Fibroblast of upper back skin (primary cell): ENCODE measurements around the gene APLP2.
"Not testable (repeated sequence)": the region's sequence is repeated elsewhere in the genome, so short reads cannot be mapped to it uniquely, and the experiment has no call there.

Experiments used
- DNase-seq: peaks from one replicate; pipeline ENCODE4 v3.0.0-alpha.2; 2013

APLP2 gene

DNA sequence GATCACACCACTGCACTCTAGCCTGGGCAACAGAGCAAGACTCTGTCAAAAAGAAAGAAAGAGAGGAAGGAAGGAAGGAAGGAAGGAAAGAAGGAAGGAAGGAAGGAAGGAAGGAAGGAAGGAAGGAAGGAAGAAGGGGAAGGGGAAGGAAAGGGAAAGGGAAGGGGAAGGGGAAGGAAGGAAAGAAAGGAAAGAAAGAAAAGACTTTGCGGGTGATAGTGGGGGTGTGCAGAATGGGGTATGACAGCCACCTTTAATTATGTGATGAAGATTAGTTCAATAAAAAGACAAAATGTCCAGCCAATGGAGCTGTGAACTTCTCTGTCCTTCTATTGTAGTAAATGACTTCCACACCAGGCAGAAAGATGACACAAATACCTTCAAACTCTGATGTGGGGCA lies 8.7 kb upstream of the APLP2 start:
- DNase-seq, result no peak

DNA sequence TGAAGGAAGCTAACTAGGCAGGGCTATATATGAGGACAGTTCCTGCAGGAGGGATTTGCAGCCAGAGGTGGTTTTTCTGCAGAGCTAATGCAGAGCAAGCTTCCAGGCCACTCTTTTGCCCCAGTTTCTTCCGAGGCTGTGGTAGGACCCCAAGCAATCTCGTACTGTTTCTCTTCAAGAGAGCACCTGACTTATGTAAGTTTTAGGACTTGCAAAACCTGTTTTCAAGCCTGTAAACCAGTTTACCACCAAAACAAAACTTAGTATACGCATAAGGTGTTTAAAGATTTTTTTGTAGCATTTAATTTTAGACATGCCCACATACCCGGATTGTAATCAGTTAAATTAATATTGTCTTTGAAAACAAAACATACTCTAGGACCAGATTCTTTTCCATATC lies 7.7 kb upstream of the APLP2 start:
- no peak for DNase-seq

DNA sequence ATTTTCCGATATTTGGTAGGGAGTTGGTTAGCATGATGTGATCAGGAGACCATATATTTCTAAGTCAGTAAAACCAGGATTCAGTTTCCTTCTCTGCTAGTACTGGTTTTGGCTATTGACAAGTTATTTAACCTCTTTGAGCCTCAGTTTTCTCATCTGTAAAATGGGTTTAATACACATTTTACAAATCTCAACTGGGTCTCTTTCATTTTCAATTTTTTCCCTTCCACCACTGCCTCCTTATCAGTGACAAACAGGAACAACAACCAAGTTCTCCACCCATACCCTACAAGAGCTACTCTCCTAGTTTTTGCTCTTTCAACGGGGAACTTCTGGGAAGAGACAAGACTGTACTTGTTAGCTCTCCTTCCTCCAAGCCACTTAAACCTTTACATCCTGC lies 6.2 kb upstream of the APLP2 start:
- no peak for DNase-seq

DNA sequence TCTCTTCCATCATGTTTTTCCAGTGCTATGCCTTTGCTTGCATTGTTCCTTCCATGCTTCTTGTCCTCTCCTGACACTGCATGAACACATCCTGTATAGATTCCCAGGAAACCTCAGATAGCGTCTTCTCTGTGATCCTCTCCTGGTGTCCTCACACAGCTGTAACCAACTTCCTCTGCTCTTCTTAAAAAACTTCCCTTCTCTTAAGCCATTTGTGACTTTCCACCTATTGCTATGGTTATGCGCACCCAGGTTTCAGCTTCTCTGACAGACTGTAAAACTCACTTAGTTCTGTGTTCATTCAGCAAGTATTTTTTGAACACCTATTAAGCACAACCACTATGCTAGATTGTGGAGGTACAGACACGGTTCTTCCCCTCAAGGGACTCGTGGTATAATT lies 5.1 kb upstream of the APLP2 start:
- DNase-seq, result no peak

DNA sequence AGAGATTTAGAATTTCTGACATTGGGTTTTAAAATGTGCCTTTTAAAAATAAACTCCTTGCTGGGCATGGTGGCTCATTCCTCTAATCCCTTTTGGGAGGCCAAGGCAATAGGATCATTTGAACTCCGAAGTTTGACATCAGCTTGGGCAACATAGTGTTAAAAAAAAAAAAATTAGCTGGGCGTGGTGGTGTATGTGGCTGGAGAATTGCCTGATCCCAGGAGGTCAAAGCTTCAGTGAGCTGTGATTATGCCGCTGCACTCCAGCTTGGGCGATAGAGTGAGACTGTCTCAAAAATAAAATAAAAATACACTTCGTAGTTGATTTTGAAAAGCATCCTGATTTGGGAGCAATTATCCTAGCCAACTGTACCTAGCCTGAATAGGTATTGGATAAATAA lies 3.4 kb upstream of the APLP2 start:
- no peak for DNase-seq

DNA sequence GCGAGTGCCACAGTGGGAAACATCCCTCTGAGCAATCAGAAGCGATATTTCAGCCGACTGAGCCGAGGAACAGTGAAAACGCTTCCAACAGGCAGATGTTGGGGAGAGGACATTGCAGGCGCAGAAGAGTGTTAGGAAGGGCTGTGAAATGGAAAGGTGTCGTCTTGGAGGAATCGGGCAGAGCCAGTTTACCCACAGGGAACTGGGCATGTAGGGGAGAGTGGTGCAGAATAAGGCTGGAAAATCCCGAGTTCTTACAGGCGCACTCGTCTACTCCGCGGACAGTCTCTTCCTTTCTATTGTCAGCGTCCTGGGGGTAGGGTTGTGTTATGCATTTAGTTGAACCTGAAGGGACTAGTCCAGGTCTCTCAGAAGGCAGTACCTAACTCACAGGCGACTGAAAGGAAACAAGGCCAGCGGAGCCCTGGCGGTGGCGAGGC lies 1.1 kb upstream of the APLP2 start:
- no peak for DNase-seq

DNA sequence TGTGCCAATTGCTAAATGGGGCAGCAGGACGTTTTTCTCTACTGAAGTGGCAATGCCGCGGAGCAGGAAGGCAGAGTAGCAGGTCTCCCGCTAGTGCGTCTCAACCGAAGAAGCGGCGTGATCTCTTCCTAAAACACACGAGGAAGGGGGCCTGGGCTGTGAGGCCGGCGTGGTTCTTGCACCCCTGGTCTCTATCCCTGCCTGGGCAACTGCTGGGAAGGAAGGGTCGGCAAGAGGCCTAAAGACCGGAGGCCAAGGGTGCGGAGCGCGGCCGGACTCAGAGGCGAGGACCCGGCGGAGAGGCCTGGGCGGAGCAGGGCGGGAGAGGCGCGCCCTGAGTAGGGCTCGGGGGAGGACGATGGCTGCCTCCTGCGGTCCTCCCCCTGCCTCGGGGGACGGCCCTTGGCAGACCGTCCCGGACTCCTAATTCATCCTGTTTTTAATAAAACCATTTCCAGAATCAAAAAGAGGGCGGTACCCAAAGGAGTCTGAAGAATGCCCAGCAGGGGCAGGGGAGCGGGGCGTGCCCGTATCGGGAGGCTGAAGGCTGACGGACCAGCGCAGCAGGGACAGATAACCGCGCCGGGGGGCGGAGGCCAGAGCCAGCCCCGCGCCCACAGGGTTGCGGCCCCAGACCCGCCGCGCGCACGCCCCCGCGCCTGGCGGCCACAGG lies 572 bp upstream of the APLP2 start:
- DNase-seq, result peak; percentile 91

DNA sequence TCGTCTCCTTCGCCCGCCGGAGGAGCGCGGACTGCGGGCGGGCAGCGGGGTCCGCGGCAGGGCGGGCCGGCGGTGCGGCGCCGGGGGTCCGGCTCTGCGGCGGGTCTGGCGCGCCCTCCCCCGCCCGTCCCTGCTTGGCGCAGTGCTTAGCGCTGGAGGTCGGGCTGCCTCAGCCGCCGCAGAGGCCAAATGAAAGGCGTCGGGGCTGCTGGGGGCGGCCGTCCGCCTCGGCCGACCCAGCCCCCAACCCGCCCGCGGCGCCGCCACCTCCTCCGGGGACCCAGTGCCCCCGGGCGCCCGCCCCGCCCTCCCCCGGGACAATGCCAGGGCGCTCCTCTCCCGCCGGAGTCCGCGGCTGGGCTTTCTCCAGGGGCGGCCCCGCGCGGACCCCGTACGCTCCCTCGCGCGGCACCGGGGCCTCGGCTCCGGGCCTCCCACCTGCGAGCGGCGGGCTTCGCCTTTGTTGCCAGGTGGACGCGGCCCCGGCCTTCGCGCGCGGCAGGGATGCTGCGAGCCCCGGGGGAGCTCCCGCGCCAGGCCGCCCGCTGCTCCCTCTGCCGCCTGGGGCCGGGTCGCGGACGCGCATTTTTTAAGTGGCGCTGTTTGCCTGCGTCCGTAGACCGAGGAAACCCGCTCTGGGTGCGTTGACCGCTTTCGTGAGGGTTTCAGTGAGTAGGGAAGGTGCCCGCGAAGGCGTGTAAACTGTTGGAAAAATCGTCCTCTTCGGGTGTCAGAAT lies 583 bp downstream of the APLP2 start:
- DNase-seq, result no peak

DNA sequence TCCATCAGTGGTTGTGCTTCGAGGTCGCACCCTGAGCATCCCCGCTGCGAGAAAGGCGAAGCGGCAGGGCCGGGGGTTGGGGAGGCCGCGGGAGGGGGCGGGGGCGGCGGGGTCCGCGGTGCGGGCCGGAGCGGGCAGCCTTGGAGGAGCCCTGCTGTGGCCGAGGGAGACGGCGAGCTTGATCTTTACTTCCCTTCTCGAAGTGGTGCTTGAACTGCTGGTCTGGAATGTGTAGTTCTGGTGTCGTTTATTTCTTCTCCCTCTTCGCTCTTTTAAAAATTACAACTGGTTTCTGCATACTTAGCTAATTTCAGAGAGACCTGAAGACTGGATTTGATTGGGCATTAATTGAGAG lies 1.1 kb downstream of the APLP2 start:
- DNase-seq, result no peak

DNA sequence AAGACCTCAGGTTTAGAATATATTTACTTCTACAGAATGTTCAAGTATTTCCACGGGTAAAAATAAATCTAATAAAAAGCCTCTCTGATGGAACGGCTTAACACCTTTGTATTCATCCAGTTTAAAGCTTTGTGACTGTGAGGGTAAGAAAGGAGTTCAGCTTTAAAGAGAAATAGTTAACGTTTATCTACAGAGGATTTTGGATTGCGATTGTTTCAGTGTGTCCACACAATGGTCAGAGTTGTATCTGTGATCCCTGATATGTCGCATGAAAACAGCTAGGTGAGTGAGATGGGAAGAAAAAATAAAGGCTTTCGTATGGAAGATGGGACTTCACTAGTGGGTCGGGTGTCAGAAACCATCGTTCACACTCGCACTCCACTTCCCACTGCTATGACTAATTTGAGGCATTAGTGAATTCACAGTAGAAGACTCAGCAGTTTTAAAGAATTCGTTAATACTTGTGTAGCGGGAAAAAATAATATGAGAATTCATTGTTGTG lies 1.6 kb downstream of the APLP2 start:
- DNase-seq, result no peak

DNA sequence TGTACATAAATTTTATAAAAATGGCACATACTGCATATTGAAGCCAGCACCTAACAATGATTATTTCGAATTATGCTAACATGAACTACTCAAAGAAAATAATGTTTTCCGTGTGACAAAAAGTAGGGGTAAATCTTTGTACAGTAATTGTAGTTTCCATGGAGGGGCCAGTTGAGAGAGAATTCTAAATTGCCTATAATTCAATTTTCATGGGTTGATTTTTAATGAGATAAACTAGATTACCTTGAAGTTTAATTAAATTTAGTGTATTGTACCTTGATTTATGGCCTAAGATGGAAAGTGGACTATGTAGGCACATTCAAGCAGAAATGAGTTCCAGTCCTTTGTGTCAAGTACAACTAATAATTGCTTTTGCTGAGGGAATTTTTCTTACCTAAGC lies 5.0 kb downstream of the APLP2 start:
- no peak for DNase-seq

DNA sequence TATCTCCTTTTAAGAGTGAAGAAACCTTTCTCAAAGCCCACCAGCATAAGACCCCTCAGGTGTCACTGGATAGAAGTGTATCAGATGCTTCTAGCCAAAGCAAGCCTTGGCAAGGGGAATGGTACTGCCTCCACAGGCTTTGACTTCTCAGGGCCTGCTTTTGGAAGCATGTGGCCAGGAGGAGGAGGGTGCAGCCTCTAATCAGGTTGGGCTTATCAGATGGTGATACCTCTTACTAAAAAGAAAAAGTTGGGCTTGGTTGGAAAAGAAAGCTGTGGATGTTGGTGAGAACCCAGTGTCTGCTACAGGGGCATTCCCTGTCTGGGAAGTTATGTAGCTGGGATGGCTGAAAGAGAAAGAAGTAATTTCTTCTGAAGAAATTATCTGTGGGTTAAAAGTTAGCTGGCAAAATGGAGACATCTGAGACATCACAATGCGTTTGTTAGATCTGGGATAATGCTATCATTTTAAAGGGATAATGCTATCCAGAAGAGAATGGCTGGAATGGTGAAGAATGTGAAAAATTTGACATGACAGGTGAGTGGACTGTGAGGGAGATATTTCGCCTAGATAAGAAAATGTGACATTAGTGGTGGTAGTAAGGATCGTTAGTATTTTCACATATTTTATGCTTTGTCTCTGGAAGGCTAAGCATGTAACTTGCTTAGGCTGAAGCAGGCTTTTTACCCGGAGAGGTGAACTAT lies 7.2 kb downstream of the APLP2 start:
- no peak for DNase-seq

DNA sequence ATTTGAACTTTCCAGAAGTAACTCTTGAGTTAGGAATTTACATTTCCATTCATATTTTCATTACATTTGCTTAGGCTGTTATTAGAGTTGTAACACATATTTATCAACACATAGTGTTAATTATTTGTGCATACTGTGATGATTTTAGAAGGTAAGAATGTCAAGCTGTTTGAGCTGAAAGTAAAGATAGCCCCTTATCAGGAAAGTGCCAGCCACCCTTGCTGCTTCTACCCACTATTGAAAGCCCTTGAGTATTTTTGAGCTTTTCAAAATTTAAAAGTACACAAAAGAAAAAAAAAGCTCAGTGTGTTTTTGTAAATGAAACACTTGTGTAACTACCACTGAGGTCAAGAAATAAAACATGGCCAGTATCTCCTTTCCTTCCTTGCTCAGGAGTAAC lies 8.0 kb downstream of the APLP2 start:
- no peak for DNase-seq

DNA sequence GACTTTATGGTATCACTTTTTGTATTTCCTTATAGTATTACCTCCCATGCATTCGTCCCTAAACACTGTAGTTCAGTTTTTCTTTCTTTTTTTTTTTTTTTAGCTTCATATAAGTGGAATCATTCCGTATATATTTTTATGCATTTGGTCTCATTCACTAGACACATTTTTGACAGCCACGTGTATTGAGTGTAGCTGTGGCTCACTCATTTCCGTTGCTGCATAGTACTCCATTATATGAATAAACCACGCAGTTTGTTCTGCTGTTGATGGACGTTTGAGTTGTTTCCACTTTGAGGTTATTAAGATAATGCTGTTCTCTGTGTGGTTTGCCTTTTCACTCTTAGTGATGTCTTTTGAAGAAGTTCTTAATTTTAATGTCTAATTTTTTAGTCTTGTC lies 8.4 kb downstream of the APLP2 start:
- no peak for DNase-seq

DNA sequence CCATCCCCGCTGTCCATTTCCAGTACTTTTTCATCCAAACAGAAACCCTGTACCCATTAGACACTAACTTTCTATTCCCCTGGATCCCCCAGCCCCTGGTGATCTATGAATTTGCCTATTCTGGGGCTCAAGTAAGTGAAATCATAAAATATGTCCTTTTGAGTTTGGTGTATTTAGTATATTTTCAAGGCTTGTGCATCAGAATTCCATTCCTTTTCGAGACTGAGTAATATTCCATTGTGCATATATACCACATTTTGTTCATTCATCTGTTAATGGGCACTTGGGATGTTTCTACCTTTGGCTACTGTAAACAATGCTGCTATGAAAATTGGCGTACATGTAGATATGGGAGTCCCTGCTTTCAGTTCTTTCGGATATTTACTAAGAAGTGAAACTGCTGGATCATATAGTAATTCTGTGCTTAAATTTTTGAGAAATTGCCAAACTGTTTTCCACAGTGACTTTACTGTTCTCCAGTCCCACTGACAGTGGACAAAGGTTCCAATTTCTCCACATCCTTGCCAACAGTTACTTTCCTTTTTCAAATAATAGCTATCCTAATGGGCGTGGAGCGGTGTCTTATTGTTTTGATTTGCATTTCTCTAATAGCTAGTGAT lies 16.1 kb downstream of the APLP2 start:
- no peak for DNase-seq

DNA sequence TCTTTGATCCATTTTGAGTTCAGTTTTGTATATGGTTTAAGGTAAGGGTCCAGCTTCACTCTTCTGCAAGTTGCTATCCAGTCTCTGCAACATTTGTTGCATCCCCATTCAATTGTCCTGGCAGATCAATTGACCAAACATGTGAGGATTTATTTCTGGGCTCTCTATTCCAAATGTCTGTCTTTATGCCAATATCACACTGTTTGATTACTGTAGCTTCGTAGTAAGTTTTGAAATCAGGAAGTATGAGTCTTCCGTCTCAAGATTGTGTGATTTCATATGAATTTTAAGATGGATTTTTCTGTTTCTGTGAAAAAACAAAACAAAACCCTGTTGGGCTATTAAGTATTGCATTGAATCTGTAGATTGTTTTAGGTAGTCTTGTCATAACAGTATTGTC lies 17.0 kb downstream of the APLP2 start:
- no peak for DNase-seq

DNA sequence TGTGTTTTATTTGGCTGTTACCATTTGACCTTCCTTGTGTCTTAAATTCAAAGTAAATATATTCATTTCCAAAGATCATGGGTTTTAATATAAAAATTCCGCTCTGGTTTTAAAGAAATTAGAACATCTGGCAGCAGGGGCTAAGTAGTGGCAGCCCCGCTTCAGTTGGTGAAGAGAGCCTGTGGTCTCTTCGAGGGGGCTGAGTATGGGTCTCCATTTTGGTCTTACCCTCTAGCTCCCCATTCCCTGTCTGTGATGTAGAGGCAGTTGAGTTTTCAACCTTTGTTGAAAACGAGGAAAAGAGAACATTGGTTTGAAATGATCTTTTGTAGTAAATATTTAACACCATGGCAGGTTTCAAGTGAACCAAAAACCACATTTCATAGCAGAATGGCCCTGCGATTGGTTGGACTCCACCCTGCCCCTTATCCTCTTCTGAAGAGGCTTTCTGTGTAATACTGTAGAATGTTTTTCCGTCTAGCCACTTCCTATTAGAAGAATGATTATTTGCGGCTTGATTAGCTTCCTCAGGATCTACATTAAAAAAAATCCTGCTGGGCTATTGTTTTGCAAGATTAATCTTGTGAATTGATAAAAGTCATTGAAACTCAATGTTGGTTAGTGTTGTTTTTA lies 17.7 kb downstream of the APLP2 start:
- DNase-seq, result no peak

DNA sequence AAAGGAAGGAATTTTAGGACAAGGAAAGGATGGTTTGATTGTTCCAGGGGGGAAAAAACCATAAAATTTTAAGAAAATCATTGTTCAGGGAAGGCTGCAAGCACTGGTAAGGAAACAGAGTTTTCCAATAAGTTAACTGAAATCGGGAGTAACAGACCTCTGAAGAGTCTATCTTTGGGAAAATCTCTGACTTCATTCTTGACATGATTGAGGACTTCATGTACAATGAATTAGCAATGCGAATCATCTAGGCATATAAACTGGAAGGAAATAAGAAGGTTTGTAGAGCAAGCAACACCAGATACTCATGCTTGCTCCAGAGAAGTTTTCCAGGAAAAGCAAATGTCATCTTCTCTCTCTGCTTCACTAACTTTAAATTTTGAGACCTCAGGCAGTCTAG lies 18.5 kb downstream of the APLP2 start:
- DNase-seq, result no peak

DNA sequence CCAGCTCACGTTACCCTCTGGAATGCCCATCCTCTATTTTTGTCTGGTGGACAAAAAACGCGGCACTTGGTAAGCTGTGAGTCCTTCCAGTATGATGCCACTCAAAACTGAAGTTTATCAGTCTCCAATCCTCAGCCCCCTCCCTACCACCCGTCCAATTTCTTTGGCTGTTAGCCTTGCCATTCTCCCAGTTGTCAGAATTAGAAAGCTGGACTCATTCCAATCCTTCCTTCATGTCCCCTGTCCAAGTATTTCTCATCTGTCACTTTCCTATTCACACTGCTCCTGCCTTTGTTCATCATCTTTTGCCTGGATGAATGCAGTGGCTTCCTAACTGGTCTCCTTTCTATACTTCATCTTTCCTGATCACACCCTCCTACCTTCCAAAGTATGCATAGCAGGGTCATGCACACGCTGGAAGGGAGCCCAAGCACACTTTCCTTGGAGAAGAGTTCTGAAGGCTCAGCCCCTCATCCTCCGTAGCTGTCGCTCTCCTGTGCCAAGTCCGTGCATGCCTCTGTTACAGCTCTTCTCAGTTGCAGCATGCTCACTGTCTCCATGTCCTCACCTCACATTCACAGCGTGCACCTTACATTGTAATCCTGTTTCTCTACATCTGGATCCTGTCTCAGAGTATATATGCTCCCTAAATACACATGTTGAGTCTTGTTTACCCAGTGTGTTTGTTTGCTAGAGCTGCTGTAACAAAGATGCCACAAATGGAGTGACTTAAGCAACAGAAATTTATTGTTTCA lies 19.4 kb downstream of the APLP2 start:
- no peak for DNase-seq

DNA sequence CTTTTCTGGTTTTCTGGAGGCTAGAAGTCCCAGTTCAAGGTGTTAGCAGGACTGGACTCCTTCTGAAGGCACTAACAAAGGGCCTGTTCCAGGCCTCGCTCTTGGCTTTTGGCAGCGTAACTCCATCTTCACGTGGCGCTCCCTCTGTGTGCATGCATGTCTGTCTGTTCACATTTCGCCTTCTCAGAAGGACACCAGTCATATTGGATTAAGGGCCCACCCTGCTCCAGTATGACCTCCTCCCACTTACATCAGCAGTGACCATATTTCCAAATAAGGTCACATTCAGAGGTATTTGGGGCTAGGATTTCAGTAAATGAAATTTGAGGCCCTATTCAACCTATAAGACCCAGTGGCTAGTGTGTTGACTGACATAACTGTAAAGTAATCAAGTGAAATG lies 20.0 kb downstream of the APLP2 start:
- no peak for DNase-seq

DNA sequence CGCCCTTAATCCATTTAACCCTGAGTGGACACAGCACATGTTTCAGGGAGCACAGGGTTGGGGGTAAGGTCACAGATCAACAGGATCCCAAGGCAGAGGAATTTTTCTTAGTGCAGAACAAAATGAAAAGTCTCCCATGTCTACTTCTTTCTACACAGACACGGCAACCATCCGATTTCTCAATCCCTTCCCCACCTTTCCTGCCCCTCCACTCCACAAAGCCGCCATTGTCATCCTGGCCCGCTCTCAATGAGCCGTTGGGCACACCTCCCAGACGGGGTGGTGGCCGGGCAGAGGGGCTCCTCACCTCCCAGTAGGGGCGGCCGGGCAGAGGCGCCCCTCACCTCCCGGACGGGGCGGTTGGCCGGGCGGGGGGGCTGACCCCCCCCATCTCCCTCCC lies 20.8 kb downstream of the APLP2 start:
- DNase-seq, result not testable (repeated sequence)

DNA sequence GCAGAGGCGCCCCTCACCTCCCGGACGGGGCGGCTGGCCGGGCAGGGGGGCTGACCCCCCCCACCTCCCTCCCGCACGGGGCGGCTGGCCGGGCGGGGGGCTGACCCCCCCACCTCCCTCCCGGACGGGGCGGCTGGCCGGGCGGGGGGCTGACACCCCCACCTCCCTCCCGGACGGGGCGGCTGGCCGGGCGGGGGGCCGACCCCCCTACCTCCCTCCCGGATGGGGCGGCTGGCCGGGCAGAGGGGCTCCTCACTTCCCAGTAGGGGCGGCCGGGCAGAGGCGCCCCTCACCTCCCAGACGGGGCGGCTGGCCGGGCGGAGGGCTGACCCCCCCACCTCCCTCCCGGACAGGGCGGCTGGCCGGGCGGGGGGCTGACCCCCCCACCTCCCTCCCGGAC lies 21.5 kb downstream of the APLP2 start:
- DNase-seq, result not testable (repeated sequence)
